HG02642 (cell line): ENCODE measurements around the gene TMEM232.
A peak's percentile ranks its signal among the peaks of the same experiment; 100 is the strongest.

Source experiments
- ATAC-seq: cut with Tn5 transposase; IDR thresholded peaks from one replicate; pipeline ENCODE4 v1.9.1; 2021; ENCODE audit warnings: mild to moderate bottlenecking; ENCODE audit not compliant: unreplicated experiment, poor library complexity

Gene TMEM232

DNA sequence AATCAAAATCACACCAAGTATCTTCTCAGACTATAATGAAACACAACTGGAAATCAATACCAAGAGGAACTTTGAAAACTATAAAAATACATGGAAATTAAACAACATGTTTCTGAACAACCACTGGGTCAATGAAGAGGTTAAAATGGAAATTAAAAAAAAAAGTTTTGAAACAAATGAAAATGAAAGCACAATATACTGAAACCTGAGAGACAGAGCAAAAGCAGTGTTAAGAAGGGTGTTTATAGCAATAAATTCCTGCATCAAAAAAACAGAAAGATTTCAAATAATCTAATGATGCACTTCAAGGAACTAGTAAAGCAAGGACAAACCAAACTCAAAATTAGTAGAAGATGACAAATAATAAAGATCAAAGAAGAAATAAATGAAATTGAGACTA, 92.0 kb downstream of the TMEM232 start:
- no peak for ATAC-seq

- no peak for ATAC-seq
Measured at GRCh38 chr5:110631236-110631635, 95.2 kb downstream of the TMEM232 start.

DNA sequence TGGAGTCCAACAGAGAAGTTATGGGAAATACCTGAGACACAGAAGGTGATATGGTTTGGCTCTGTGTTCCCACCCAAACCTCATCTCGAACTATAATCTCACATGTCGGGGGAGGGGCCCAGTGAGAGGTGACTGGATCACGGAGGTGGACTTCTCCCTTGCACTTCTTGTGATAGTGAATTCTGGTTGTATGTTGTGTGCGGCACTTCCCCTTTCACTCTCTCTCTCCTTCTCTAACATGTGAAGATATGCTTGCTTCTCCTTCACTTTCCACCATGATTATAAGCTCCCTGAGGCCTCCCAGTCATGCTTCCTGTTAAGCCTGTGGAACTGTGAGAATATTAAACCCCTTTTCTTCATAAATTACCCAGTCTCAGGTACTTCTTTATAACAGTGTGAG, 96.1 kb downstream of the TMEM232 start:
- no peak for ATAC-seq

- ATAC-seq = no peak
Measured at GRCh38 chr5:110625376-110625999, 101.0 kb downstream of the TMEM232 start.

- no peak for ATAC-seq
Measured at GRCh38 chr5:110623874-110624273, 102.6 kb downstream of the TMEM232 start.

DNA sequence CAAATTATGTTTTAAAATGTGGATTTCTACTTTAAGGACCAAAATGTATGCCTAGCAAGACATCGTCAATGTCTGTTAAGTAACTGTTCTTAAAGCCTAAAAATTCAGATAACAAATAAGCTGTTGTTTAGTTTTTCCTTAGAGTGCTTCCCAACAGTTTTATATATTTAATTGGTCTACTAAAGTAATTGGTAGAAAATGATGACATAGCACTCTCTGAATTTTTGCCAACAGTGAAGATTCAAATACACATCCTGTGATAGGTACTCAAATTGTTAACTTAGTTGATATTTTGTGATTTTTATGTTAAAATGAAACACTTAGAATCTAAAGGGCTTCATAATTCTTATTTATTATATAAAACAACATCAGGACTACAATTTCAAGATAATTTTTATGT, 107.5 kb downstream of the TMEM232 start:
- no peak for ATAC-seq

- no peak for ATAC-seq
Measured at GRCh38 chr5:110616009-110616408, 110.5 kb downstream of the TMEM232 start.

- no peak for ATAC-seq
Measured at GRCh38 chr5:110612794-110613247, 113.7 kb downstream of the TMEM232 start.

DNA sequence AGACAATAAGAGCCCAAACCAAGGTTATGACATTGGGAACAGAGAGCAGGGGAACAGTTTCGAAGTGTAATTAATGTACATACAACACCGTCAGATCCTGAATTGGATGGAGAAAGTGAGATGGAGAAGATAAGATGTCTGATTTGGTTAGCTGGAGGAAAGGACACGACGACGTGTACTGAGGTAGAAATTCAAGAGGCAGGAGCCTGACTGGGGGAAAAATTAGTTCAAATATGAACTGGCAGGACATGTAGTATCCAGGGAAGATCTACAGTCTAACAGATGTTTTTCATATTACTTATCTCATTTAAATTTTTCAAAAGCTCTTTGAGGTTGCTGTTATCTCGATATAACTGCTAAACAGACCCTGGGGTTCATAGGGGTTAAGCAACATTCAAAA, 114.7 kb downstream of the TMEM232 start:
- ATAC-seq = no peak

GRCh38 chr5:110594866-110595265, 131.6 kb downstream of the TMEM232 start:
- no peak for ATAC-seq

GRCh38 chr5:110590187-110590586, 136.3 kb downstream of the TMEM232 start:
- ATAC-seq = peak; percentile 71

DNA sequence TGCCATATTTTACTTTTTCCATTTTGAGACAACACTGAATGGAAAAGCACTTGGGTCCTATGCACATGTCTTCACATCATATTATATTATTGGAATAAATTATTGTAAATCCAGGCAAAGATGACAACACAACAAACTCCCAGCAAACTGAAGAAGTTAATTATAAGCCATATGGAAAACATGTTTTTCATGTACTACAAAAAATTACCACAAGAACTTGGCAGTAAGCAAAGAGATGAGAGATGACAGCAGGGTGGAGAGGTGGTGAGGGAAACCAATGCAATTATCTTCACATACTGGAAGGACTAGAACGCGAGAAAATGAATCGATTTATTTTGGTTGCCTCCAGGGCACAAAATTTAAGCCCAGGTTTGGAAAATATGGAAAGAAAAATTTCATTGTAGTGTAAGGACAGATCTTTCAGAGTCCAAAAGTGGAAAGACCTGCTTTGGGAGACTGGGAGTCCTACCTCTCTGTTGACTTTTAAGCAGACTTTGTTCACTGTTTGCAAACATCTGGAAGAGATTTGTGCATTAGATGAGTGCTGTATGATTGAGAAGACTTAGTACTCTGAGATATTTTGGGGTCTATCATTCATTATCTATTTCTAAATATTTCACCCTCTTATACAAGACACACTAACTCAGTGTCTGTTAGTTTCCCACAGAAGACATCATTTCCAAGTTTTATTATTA, 138.0 kb downstream of the TMEM232 start:
- ATAC-seq = no peak

GRCh38 chr5:110580625-110581024, 145.8 kb downstream of the TMEM232 start:
- ATAC-seq = no peak

DNA sequence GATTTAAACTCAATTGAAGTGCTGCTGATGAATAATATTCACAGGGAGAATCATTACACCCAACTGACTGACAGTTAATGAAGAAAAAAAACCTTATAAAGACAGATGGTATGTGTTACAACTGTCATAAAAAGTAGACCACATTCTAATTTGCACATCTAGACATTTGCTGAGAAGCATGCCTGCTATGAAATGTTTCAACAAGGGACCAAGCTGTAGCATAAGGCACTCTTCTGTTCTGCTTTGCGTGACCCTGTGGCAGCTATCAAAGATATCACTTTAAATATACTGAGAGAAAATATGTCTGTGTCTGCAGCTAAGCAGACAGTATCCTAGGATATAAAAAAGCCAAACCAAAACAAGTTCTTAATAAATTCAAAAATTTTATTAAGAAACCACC, 153.7 kb downstream of the TMEM232 start:
- ATAC-seq = no peak

DNA sequence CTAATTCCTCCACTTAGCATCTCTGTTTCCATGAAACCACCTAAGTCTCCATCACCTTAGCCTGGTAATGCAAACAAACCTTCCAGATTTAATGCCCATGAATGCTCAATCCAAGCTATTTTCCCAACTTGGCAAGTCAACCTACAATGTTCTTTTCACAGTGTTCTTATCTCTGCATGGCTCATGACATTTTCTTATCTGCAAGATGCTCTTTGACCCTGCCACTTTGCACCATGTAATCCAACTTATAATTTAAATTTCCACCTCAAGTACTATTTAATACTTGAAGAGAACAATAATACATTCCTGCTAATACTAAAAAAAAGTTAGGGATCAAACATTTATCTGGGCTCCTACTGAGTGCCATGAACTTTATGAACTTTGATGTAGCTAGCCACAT, 164.3 kb downstream of the TMEM232 start:
- ATAC-seq = no peak

DNA sequence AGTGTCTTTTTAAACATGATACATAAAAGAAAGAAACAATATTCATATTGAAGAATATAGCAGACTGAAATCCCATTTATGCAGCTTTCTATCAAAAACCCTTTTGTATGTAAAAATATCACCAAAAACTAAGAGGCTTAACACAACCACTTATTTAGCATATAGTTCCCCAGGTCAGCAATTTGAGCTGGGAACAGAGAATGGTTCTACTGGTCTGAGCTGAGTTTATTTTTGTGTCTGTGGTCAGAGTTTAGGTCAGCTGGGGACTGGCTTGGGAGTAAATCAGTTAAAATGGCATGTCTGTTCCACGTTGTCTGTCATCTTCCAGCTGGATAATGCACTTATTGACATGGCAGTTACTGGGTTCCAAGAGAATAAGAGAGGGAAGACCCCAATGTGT, 165.0 kb downstream of the TMEM232 start:
- no peak for ATAC-seq

DNA sequence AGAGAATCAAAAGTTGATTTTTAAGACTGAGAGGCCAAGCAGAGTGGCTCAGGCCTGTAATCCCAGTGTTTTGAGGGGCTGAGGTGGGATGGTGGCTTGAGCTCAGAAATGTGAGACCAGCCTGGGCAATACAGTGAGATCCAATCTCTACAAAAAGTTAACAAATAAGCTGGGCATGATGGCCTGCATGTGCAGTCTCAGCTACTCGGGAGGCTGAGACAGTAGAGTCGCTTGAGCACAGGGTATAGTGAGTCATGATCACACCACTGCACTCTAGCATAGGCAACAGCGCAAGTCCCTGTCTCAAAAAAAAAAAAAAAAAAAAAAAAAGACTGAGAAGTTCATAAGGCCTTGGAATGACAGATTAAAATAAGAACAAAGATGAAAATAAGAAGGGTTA, 177.2 kb downstream of the TMEM232 start:
- no peak for ATAC-seq

DNA sequence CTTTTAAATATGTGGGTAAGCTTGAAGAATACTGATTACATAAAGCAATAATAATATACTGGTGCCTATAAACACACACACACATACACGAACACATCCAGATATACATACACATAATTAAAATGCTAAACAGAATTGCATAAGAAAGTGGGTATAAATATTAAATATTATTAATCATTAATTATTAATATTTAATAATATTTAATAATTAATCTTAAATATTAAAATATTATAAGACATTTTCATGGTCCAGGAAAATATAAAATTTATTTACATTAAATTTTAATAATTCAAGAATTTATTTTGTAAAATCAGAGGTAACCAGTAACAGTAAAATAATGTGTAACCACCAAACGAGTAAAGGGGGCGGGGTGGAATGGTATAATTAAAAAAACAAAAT, 178.3 kb downstream of the TMEM232 start:
- ATAC-seq = no peak

GRCh38 chr5:110547495-110547894, 179.0 kb downstream of the TMEM232 start:
- ATAC-seq = no peak

GRCh38 chr5:110545716-110546115, 180.8 kb downstream of the TMEM232 start:
- no peak for ATAC-seq

DNA sequence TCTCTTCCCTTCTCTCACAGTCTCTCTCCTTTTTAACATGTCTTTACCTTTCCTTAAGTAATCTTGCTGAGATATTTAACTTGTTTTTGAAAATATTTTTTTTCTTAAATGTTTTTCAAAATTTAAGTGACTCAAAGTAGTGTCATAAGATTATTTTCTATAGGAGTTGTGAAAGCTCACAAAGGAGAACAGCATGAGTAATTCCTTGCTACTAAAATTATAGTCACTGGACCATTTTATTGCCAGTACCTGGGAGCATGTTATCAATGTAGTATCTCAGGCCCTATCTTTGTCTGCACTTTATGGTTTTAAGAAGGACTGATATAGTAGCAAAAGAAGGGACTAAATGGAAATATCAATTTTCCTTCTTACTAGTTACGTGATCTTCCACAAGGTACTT, 181.9 kb downstream of the TMEM232 start:
- no peak for ATAC-seq

- no peak for ATAC-seq
Measured at GRCh38 chr5:110542949-110543348, 183.5 kb downstream of the TMEM232 start.
